GM19395 (cell line): ENCODE data around the gene HDAC4.
"Not testable (repeated sequence)": the region's sequence is repeated elsewhere in the genome, so short reads cannot be mapped to it uniquely, and the experiment has no call there.

Experiments used
- ATAC-seq: cut with Tn5 transposase; IDR thresholded peaks from one replicate; pipeline ENCODE4 v1.9.1; 2021; ENCODE audit warnings: mild to moderate bottlenecking, moderate library complexity; ENCODE audit not compliant: unreplicated experiment

Gene HDAC4

DNA sequence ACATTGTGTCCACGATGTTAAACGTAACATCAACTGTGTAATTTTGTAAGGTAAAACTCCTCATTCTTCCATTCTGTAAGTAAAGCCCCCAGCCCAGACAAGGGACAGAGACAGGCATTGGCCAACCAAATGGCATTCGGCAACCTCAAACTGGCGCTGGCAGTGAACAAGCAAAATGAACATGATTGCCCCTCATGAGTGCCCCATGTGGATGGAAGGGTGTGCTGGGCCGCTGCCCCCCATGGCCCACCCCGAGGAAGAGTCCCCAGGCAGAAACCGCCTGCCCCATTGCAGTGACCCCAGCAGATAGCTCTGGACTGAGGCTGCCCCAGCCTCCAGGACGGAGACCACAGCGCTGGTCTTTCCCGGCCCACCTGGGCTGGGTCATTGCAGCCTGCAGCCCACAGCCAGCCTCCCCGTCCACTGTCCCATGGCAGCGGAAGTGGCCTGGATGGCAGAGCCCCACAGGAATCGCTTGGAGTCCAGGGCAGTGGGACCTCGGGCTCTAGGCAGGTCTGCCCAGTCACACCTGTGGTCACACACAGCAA, 220.2 kb downstream of the HDAC4 start:
- no peak for ATAC-seq

DNA sequence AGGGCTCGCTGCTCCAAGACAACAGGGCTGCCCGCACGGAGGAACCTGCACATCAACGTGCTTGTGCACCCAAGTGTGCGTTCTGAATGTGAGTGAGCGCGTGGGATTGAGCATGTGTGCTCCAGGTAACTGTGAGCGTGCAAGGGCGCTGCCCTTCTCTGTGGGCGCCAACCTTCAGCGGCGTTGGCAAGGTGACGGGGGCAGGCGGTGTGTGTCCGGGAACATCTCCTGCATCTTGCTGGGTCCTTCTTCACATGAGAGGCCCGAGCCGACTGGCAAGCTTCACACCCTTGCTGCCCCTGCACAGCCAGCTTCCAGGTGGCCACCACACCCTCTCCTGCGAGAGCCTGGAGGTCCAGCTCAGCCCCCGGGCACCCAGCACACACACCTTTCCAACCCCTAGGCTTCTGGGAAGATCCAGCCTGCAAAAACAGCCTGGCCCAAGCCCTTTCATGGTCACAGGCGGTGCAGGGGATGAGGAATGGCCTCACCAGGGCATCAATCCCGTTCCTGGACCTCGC, 220.9 kb downstream of the HDAC4 start:
- no peak for ATAC-seq

DNA sequence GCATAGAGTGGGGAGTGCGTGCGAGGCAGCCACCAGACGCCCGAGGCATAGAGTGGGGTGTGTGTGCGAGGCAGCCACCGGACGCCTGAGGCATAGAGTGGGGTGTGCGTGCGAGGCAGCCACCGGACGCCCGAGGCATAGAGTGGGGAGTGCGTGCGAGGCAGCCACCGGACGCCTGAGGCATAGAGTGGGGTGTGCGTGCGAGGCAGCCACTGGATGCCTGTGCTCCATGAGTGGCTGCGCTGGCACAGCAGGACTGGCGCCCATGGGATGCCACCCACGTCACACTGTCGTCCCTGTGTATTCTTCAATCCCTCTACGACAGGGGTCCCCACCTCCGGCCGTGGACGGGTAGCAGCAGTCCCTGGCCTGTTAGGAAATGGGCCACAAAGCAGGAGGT, 221.9 kb downstream of the HDAC4 start:
- no peak for ATAC-seq

DNA sequence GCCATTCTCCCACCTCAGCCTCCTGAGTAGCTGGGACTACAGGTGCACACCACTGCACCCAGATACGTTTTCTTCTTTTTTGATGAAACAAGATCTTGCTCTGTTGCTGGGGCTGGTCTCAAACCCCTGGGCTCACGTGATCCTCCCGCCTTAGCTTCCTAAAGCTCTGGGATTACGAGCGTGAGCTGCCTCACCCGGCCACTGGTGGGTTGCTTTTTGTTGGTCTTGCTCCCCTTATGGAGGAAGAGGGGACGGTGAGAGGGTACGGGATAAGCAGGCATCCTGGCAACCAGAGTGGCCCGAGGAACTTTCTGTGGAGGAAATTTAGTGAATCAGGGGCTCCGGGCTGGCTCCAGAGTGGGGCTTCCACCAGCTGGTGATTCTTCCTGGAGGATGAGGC, 222.3 kb downstream of the HDAC4 start:
- ATAC-seq, result no peak

- ATAC-seq, result no peak
These were observed 222.9 kb downstream of the HDAC4 start for GRCh38 chr2:239177908-239178307.

DNA sequence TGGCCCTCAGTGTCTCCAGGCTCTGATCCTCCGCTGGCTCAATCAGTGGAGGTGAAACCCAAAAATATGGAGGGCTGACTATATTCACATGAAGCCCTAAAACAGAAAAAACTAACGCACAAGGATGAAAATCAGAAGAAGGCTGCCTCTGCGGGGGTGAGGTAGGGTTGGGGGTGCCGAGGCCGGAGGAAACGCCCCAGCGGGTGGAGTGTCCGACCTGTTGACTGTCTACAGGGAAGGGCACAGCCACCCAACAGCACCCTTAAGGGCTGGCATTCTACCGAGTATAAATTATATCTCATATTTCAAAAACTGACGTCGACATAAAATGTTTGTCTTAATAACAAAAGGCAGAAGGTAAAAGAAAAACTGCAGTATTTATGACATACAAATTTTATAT, 223.5 kb downstream of the HDAC4 start:
- no peak for ATAC-seq

- ATAC-seq, result not testable (repeated sequence)
These were observed 224.5 kb downstream of the HDAC4 start for GRCh38 chr2:239176138-239176803.

DNA sequence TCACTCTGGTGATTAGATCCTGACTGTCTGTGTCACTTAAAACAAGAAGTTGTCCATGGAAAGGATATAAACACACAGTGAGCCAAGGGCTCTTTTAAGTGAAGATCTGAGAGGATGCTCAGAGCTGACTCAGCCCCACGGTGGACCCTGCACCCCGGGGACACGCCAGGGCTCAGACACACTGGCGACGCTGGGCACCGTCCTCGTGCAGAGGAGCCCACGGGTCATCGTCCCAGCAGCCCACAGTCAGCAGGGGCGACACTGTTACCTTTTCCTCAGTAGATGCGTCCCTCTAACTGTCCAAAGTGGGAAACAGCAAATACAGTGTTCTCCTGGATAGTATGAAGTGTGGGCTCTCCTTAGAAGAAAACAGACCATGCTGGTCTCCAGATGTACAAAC, 225.6 kb downstream of the HDAC4 start:
- ATAC-seq, result no peak

DNA sequence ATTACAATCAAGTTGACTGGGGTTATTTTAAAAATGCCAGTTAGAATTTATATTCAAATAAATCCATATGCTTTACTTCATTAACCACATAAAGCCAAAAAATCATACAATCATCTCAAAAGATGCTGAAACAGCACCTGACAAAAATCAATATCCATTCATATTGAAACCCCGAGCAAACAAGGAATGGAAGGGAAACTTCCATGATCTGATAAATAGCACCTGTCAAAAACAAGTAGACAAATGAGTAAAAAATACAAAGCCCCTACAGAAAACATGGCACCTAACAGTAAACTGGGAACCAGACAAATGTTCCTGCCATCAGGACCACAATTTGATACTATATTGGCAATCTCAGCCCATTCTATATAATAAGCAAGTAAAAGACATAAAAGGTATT, 227.5 kb downstream of the HDAC4 start:
- ATAC-seq, result no peak

DNA sequence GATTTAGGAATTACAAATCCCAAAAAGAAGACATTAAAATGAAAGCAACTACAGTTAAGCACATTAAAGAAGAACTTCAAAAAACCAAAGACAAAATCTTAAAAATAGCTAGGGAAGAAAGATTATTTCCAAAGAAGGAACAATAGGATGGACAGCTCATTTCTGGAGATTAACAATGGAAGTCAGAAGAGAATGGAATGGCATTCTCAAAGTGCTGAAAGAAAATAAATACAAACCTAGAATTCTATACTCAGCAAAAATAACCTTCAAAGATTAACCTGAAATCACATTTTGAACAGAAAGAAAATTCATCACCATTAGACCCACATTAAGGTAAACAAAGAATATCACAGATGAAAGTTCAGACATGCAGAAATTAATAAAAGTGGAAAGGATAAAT, 229.2 kb downstream of the HDAC4 start:
- ATAC-seq, result no peak

- ATAC-seq, result no peak
These were observed 231.3 kb downstream of the HDAC4 start for GRCh38 chr2:239169311-239170048.

GRCh38 chr2:239168575-239168974, 232.2 kb downstream of the HDAC4 start:
- no peak for ATAC-seq

GRCh38 chr2:239167766-239168444, 232.9 kb downstream of the HDAC4 start:
- ATAC-seq, result no peak

DNA sequence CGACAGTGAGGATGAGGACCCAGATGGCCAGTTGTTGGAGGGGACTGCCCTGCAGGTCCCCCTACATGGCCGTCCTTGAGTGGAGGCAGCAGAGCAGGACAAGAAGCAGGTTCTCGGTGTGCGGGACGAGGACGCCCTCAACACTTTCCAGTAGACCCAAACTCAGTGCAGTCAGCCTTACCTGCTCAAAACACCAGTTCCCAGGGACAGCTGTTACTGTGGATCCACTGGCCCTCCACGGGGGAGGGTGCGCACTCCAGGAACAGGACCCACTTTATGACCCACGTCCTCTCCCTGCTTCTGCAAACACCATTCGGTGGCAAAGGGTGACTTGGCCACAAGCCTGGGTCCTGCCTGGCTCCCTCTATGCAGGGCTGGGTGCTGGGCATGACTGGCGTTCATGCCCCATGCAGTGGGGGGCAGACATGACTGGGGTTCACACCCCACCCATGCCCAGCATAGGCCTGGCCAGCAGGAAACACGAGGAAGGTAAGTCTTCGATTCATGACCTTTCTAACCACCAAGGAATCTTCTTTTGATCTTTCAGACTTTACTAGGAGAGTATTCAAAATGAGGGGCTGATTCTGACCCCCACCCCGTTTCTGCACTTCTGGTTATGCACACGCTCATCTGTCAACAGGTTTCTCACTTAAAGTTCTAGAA, 233.7 kb downstream of the HDAC4 start:
- no peak for ATAC-seq

- no peak for ATAC-seq
These were observed 234.5 kb downstream of the HDAC4 start for GRCh38 chr2:239166201-239166834.

DNA sequence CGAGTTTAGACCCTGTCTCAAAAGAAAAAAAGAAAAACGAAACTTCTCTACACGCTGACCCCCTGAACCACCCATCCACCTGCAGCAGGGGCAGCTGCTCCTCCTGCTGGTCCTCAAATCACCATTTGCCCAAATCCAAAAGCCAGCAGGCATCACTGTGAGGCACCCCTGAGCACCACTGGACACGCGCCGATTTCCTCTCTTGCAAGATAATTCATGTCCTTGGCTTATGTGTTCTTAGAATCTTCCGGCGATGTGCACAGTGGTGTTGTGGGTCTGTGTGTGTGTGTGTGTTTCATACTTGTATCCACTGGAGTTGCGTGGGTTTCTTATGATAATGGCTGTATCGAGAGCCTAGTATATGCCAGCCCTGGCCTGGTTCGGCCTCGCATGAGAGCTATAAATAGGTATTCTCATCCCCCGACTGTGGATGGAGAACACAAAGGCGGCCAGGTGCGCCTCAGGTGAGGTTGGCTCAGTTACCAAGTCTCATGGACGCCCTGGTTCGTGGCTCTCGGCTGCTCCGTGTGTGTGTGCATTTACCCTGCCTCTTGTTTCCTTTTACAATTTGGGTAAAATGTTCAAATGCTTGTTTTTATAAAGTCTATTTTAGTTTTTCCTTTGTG, 235.5 kb downstream of the HDAC4 start:
- no peak for ATAC-seq

DNA sequence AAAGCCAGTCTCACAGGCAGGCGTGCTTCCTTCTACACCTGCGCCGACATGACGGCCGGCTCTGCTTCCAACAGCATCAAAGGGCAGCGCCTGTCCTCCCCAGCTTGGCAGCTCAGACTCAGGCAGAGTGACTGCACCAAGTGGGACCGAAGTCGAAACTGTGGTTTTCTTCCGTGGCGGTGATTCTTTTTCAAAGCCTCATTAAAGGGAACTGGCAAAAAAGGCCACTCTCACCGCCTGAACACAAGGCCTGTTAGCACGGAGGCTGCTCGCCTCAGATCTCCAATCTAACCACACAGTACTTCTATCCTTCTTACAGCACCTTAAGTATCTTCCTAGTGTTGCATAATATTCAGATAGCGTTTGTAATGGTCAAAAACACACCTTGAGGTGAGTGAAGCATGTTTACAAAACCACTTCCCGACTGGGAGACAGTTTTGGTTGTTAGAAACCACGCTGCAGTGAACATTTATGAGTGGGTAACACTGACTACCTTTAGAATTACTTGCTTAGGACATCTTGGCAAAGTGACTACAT, 236.4 kb downstream of the HDAC4 start:
- no peak for ATAC-seq

DNA sequence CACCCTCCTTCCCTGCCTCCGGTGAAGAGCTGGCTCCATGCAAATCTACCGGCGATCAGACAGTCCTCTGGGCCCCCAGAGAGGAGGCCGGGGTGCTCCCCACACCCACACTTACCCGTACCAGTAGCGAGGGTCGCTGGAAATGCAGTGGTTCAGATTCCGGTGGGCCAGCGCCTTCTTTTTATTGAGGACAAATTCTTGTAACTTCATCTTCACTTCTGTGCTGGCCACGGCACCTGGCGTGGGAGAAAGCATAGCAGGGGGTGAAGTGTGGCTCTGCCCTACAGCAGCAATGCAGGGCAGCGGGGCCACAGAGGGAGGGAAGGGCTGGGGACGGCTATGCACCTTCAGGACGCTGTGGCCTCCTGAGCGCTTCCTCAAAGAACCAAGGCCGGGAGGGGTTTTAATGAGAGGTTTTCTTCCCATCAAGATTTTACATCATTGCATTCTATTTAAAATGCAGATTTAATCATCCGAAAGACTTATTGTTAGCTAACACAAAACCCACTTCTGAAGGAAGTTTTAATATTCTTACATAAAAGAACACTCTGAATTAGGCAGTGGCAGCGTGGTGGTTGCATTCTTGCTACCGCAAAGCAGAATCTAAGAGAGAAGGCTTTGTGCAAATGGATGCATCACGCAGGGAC, 237.0 kb downstream of the HDAC4 start:
- no peak for ATAC-seq

- no peak for ATAC-seq
These were observed 237.7 kb downstream of the HDAC4 start for GRCh38 chr2:239162976-239163687.
